Measurements from ENCODE around the gene MCCC2.

DNA sequence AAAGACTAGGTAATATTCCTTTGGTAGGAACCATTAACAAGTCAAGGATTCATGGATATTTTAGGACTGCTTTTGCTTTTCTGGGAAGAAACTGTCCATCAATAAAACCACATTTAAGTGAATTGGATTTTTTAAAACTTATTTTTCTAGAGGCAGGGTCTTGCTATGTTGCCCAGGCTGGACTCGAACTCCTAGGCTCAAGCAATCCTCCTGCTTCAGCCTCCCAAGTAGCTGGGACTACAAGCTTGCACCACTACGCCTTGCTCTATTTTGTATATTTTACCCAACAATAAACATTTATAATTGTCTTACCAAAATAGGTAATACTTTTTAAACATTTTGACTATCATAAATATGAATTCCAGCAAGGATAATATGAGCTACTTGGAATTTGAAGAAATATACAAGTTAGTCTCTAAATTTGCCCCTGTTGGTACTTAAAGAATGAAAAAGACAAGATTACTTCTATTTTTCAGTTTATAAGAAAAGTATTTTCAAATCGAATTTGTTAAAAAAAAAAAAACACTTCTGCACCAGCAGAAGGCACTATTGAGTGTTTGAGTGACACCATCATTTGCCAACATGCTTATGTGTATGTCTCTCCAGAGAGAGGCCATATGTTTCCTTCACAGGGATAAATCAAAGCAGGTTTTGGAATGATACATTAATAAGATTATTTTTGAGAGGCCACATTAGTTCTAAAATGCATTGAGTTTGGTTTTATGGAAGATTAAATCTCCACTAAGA, 71.9 kb downstream of the MCCC2 start:
- no peak for TF ChIP-seq EZH2phosphoT487 (IDR thresholded peaks at IDR 0.05; ENCODE audit: borderline replicate concordance, low read depth, low read length)
- TF ChIP-seq, protein P1, sequence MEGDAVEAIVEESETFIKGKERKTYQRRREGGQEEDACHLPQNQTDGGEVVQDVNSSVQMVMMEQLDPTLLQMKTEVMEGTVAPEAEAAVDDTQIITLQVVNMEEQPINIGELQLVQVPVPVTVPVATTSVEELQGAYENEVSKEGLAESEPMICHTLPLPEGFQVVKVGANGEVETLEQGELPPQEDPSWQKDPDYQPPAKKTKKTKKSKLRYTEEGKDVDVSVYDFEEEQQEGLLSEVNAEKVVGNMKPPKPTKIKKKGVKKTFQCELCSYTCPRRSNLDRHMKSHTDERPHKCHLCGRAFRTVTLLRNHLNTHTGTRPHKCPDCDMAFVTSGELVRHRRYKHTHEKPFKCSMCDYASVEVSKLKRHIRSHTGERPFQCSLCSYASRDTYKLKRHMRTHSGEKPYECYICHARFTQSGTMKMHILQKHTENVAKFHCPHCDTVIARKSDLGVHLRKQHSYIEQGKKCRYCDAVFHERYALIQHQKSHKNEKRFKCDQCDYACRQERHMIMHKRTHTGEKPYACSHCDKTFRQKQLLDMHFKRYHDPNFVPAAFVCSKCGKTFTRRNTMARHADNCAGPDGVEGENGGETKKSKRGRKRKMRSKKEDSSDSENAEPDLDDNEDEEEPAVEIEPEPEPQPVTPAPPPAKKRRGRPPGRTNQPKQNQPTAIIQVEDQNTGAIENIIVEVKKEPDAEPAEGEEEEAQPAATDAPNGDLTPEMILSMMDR (conservative IDR thresholded peaks at IDR 0.05; ENCODE audit: low read length): peak; percentile 63
